Keratinocyte (primary cell): Measurements from ENCODE around the gene PIK3C3. TPM values are rescaled to one million over a fixed set of nuclear protein-coding genes. Genes with fewer than 3 reads are reported as not detected.

ENCODE experiments used
- DNase-seq: peaks from one replicate; pipeline ENCODE4 v3.0.0-alpha.2; 2011; ENCODE audit warnings: low read depth, missing footprints, low spot score
- FAIRE-seq: peaks from 2 replicates; lab custom pipeline; 2011; peaks lifted over from hg19 to GRCh38; lab: Jason Lieb, UNC
- H2AFZ ChIP-seq: 2 replicates; pipeline ENCODE4 v1.6.0; 2012; ENCODE audit warnings: low read length, control low read depth, inconsistent platforms; ENCODE audit not compliant: control insufficient read depth
- H3K27ac ChIP-seq: 2 replicates; pipeline ENCODE4 v1.5.1; 2011; ENCODE audit warnings: low read length; ENCODE audit not compliant: control insufficient read depth, insufficient read depth
- H3K27me3 ChIP-seq: 3 replicates; pipeline ENCODE4 v1.6.0; 2011; ENCODE audit warnings: low read length; ENCODE audit not compliant: control insufficient read depth, insufficient read depth; ENCODE audit errors: extremely low read depth
- H3K36me3 ChIP-seq, 2 experiments: 2 replicates in 1 of 2; 3 replicates in 1 of 2; pipeline ENCODE4 v1.5.1; 2011; ENCODE audit warnings: low read length in 2 of 2, mild to moderate bottlenecking in 1 of 2; ENCODE audit not compliant: control insufficient read depth in 2 of 2, insufficient read depth in 2 of 2; ENCODE audit errors: extremely low read depth in 1 of 2
- H3K4me1 ChIP-seq: 3 replicates; pipeline ENCODE4 v1.5.1; 2011; ENCODE audit warnings: low read length; ENCODE audit not compliant: control insufficient read depth, insufficient read depth; ENCODE audit errors: extremely low read depth
- H3K4me2 ChIP-seq: 3 replicates; pipeline ENCODE4 v1.6.0; 2011; ENCODE audit warnings: low read depth, low read length; ENCODE audit not compliant: control insufficient read depth, insufficient read depth; ENCODE audit errors: extremely low read depth
- H3K4me3 ChIP-seq, 3 experiments: fragments of 200-600 bp in 1 of 3; sonication (generic) in 1 of 3; 2 replicates in 2 of 3; 3 replicates in 1 of 3; pipeline ENCODE4 v1.5.1; 2011 to 2016; ENCODE audit warnings: low read length in 3 of 3, mild to moderate bottlenecking in 3 of 3, control low read depth in 2 of 3, inconsistent platforms in 1 of 3, low read depth in 1 of 3, mixed read lengths in 1 of 3, mixed run types in 1 of 3, moderate library complexity in 1 of 3; ENCODE audit not compliant: control insufficient read depth in 2 of 3, insufficient read depth in 2 of 3; ENCODE audit errors: extremely low read depth in 1 of 3
- H3K79me2 ChIP-seq: 2 replicates; pipeline ENCODE4 v1.6.0; 2012; ENCODE audit warnings: low read length; ENCODE audit not compliant: control insufficient read depth, insufficient read depth
- H3K9ac ChIP-seq: 3 replicates; pipeline ENCODE4 v1.6.0; 2011; ENCODE audit warnings: low read length; ENCODE audit not compliant: control insufficient read depth, insufficient read depth; ENCODE audit errors: extremely low read depth
- H3K9me1 ChIP-seq: 3 replicates; pipeline ENCODE4 v1.6.0; 2011; ENCODE audit warnings: low read length; ENCODE audit not compliant: control insufficient read depth, insufficient read depth; ENCODE audit errors: extremely low read depth
- H3K9me3 ChIP-seq: 2 replicates; pipeline ENCODE4 v1.5.1; 2012; ENCODE audit warnings: low read depth, low read length; ENCODE audit not compliant: control insufficient read depth
- H4K20me1 ChIP-seq: 3 replicates; pipeline ENCODE4 v1.6.0; 2011; ENCODE audit warnings: low read length; ENCODE audit not compliant: control insufficient read depth, insufficient read depth; ENCODE audit errors: extremely low read depth
- CTCF ChIP-seq, 3 experiments: IDR thresholded peaks in 1 of 3; conservative IDR thresholded peaks in 1 of 3; optimal IDR thresholded peaks in 1 of 3; 2 replicates in 2 of 3; 3 replicates in 1 of 3; pipeline versions ENCODE3 to v1.5.1; 2011; ENCODE audit warnings: low read length in 3 of 3, mild to moderate bottlenecking in 3 of 3, moderate library complexity in 2 of 3, control low read depth in 1 of 3, inconsistent platforms in 1 of 3; ENCODE audit not compliant: insufficient read depth in 2 of 3; ENCODE audit errors: extremely low read depth in 1 of 3
- EZH2 ChIP-seq: IDR thresholded peaks from one replicate; pipeline ENCODE4 v1.6.1; 2012; ENCODE audit warnings: inconsistent platforms, mild to moderate bottlenecking, low read length, moderate library complexity
- dilution Hi-C: fragments of 300-500 bp; cut with MboI; formaldehyde crosslinking; loops from one replicate; pipeline ENCODE4 v1.7.0; 2020; ENCODE audit warnings: low sequenced_read_pairs; ENCODE audit not compliant: extremely low pct_ligation_motif_present
- polyA plus RNA-seq, 5 experiments: library from polyadenylated mRNA; depleted of rRNA in 3 of 5; stranded (reverse) in 3 of 5; stranded (forward) in 1 of 5; unstranded in 1 of 5; fragments of >200 nt; gene quantifications; 1 replicate in 1 of 5; 2 replicates in 3 of 5; 3 replicates in 1 of 5; pipeline versions ENCODE4 v1.2.1 to v1.2.3, GENCODE V29; 2011 to 2012; ENCODE audit warnings: missing spikeins in 2 of 5, low read depth in 1 of 5, low replicate concordance in 1 of 5

PIK3C3 gene
- polyA plus RNA-seq, 1 donor (not counting 4 experiments of a cell fraction or from before 2014, with no cell fraction given), result 65.0 TPM

DNA sequence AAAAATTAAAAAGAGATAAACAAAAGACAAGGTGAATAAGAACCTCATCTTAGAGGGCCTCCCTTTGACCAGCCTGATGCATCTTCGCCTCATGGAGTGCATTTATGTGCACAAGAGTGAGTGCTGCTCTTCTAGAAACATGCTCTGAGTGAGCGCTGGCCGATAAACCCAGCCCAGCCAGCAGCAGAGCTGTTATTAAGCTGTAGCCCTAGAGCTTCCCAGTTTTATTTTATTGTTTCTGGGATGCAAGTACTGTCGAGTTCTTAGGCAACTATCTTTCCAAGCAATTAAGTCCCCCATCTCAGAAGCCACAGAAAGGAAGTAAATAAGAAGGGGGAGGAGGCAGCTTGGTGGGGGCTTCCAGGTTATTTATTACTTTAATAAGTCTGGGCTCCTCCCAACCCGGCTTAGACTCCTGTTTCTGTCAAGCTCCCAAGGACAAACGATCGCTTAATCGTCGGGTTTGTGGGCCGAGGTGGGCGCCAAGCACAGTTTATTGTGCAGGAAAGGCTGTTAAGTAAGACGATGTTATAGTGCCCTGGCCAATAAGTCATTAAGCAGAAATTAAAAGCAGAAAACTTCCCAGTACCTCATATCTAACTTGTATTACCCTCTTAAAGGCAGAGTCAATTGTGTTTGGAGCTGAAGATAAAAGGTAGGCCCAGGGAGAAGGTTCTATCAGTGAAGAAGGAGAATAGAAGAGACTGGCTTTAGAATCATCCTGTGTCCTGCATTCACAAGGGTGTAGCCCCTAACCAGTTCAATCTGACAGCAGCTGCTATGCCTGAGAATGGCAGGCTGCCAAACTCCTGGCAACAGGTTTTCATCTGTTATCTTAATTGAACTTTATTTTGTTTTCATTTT is 176.3 kb downstream of the PIK3C3 start:
- Histone ChIP-seq H3K4me1 (no peaks in the 10 kb centered on the region), H3K4me2 (no peak overlapping the region), H3K36me3 (no peaks in the 10 kb centered on the region), H3K27ac (no peak overlapping the region), H3K27me3 (no peaks in the 10 kb centered on the region), H4K20me1 (no peaks in the 10 kb centered on the region), H3K9ac (no peak overlapping the region), H3K4me3 (no peak overlapping the region), H3K9me1 (no peaks in the 10 kb centered on the region), H3K79me2 (no peaks in the 10 kb centered on the region), H3K9me3 (no peaks in the 10 kb centered on the region), H2AFZ (no peak overlapping the region)
- FAIRE-seq (no peak), DNase-seq (no peak)
- dilution Hi-C loops, result no loop called here
- TF ChIP-seq CTCF (optimal IDR thresholded peaks at IDR 0.05 in 1 of 3, IDR thresholded peaks at IDR 0.05 in 1 of 3, conservative IDR thresholded peaks at IDR 0.05 in 1 of 3; ENCODE audit: extremely low read depth in 1 of 3, insufficient read depth in 2 of 3, low read length in 3 of 3) (no peak), EZH2 (no peak)

DNA sequence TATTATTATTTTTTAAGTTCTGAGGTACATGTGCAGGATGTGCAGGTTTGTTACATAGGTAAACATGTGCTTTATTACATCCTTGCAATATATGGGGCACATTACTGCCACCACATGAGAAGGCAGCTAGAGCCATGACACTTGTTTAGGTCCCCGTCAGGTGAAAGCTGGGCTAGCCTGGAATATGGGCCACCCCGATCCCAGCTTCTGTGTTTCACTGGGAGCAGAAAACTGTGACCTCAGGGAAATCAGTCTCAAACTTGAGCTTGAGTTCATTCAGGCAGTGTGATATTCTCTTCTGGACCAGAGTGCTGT is 176.9 kb downstream of the PIK3C3 start:
- Histone ChIP-seq H3K4me1 (no peaks in the 10 kb centered on the region), H3K4me2 (no peak overlapping the region), H3K9ac (no peak overlapping the region), H3K4me3 (no peak overlapping the region), H4K20me1 (no peaks in the 10 kb centered on the region), H3K27me3 (no peaks in the 10 kb centered on the region), H3K27ac (no peak overlapping the region), H3K79me2 (no peaks in the 10 kb centered on the region), H2AFZ (no peak overlapping the region), H3K36me3 (no peaks in the 10 kb centered on the region), H3K9me1 (no peaks in the 10 kb centered on the region), H3K9me3 (no peaks in the 10 kb centered on the region)
- DNase-seq (no peak), FAIRE-seq (no peak)
- dilution Hi-C loops, result no loop called here
- no peak for TF ChIP-seq CTCF (optimal IDR thresholded peaks at IDR 0.05 in 1 of 3, IDR thresholded peaks at IDR 0.05 in 1 of 3, conservative IDR thresholded peaks at IDR 0.05 in 1 of 3; ENCODE audit: extremely low read depth in 1 of 3, insufficient read depth in 2 of 3, low read length in 3 of 3)
- no peak for TF ChIP-seq EZH2
